Measurements from ENCODE around the gene ITGB4.

GRCh38 chr17:75755205-75755901, 34.1 kb downstream of the ITGB4 start:
- TF ChIP-seq CTCF (IDR thresholded peaks at IDR 0.05) (no peak), POLR2A (IDR thresholded peaks at IDR 0.05) (no peak)
